ENCODE measurements around the gene PTDSS2.

Gene PTDSS2

GRCh38 chr11:494761-495536, 44.9 kb downstream of the PTDSS2 start:
- no peak for DNase-seq

GRCh38 chr11:495537-495931, 45.5 kb downstream of the PTDSS2 start:
- DNase-seq, result no peak

GRCh38 chr11:496834-497564, 46.9 kb downstream of the PTDSS2 start:
- DNase-seq, result no peak

- DNase-seq, result no peak
Measured at GRCh38 chr11:497565-498296, 47.7 kb downstream of the PTDSS2 start.

GRCh38 chr11:498297-499181, 48.5 kb downstream of the PTDSS2 start:
- no peak for DNase-seq

GRCh38 chr11:499201-500076, 49.4 kb downstream of the PTDSS2 start:
- DNase-seq, result no peak

GRCh38 chr11:501001-501682, 51.1 kb downstream of the PTDSS2 start:
- no peak for DNase-seq

- no peak for DNase-seq
Measured at GRCh38 chr11:501683-502287, 51.7 kb downstream of the PTDSS2 start.

- no peak for DNase-seq
Measured at GRCh38 chr11:502288-503178, 52.5 kb downstream of the PTDSS2 start.

GRCh38 chr11:503179-503981, 53.3 kb downstream of the PTDSS2 start:
- no peak for DNase-seq

GRCh38 chr11:504053-504993, 54.2 kb downstream of the PTDSS2 start:
- DNase-seq, result peak in 1 of 2 experiments; percentile 22

GRCh38 chr11:504994-505344, 54.9 kb downstream of the PTDSS2 start:
- DNase-seq, result no peak

- peak; percentile 95 to 97 for DNase-seq
Measured at GRCh38 chr11:506238-506994, 56.3 kb downstream of the PTDSS2 start.

- peak; percentile 98 to 100 for DNase-seq
Measured at GRCh38 chr11:506995-507726, 57.1 kb downstream of the PTDSS2 start, which contains the start of gene RNH1. Gene RNH1 (minus strand): TSS chr11:507242. CDS start chr11:502162, 5,080 bp downstream.

- DNase-seq, result no peak
Measured at GRCh38 chr11:507727-508515, 57.8 kb downstream of the PTDSS2 start.

All from stimulated activated CD4-positive, alpha-beta T cell treated with anti-CD3 and anti-CD28 coated beads, Interleukin-4, amount 100 ng/mL, for 4 hours (primary cell).